NOMO-1 (cell line): ENCODE results near the gene SMC2.

Experiments used
- DNase-seq, 2 experiments: peaks; one replicate each; lab custom pipeline; 2025; ENCODE audit not compliant: unreplicated experiment in 2 of 2; lab: John Stamatoyannopoulos, UW

The SMC2 gene

GRCh38 chr9:104099630-104100029 lies 5.5 kb downstream of the SMC2 start:
- DNase-seq: no peak

- no peak for DNase-seq
Measured at GRCh38 chr9:104104360-104104759, 10.3 kb downstream of the SMC2 start.

- no peak for DNase-seq
Measured at GRCh38 chr9:104107799-104108198, 13.7 kb downstream of the SMC2 start.

- DNase-seq: no peak
Measured at GRCh38 chr9:104108315-104108714, 14.2 kb downstream of the SMC2 start.

- no peak for DNase-seq
Measured at GRCh38 chr9:104110509-104110908, 16.4 kb downstream of the SMC2 start.

GRCh38 chr9:104118916-104119315 lies 24.8 kb downstream of the SMC2 start:
- DNase-seq: no peak

- no peak for DNase-seq
Measured at GRCh38 chr9:104121022-104121421, 26.9 kb downstream of the SMC2 start.

GRCh38 chr9:104138243-104138868 lies 44.2 kb downstream of the SMC2 start:
- DNase-seq: no peak

GRCh38 chr9:104142799-104143549 lies 48.9 kb downstream of the SMC2 start:
- DNase-seq: no peak

GRCh38 chr9:104143550-104143910 lies 49.4 kb downstream of the SMC2 start:
- DNase-seq: no peak

GRCh38 chr9:104144336-104144735 lies 50.2 kb downstream of the SMC2 start:
- no peak for DNase-seq

- DNase-seq: no peak
Measured at GRCh38 chr9:104173067-104173466, 79.0 kb downstream of the SMC2 start.

GRCh38 chr9:104177003-104177611 lies 83.0 kb downstream of the SMC2 start:
- no peak for DNase-seq

- DNase-seq: no peak
Measured at GRCh38 chr9:104177676-104178075, 83.6 kb downstream of the SMC2 start.
